ELF-1 (cell line): ENCODE results near the gene KCND2.

Source experiments
- DNase-seq: peaks from one replicate; pipeline ENCODE4 v3.0.0-alpha.2; 2016; ENCODE audit warnings: low read depth, low spot score

KCND2 gene

DNA sequence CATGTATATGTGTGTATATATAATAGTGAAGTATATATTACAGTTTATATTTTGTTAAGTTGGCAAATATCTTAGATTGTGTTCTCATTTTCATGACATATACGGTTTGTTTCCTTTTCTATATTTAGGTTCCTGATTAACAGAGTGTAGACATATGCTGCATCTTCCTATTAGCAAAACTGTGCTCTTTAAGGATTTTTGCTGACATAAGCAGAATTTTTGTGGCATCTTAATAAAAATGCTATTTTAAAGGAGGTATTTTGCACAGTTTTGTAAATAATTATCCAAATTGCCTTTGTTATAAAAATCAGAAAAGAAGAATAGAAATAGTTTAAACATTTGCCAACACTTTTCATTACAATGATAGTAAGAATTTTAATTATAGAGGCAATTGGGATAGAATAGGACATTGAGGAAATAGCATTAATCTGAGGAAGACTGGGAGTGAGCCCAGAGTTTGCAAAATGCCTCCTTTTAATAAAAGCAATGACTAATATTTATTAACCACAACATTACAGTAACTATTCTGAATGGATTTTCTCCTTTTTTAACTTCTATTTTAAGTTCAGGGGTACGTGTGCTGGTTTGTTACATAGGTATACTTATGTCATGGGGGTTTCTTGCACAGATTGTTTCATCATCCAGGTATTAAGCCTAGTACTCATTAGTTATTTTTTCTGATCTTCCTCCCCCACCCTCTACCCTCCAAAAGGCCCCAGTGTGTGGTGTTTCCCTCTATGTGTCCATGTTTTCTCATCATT lies 38.2 kb downstream of the KCND2 start:
- DNase-seq, result no peak

DNA sequence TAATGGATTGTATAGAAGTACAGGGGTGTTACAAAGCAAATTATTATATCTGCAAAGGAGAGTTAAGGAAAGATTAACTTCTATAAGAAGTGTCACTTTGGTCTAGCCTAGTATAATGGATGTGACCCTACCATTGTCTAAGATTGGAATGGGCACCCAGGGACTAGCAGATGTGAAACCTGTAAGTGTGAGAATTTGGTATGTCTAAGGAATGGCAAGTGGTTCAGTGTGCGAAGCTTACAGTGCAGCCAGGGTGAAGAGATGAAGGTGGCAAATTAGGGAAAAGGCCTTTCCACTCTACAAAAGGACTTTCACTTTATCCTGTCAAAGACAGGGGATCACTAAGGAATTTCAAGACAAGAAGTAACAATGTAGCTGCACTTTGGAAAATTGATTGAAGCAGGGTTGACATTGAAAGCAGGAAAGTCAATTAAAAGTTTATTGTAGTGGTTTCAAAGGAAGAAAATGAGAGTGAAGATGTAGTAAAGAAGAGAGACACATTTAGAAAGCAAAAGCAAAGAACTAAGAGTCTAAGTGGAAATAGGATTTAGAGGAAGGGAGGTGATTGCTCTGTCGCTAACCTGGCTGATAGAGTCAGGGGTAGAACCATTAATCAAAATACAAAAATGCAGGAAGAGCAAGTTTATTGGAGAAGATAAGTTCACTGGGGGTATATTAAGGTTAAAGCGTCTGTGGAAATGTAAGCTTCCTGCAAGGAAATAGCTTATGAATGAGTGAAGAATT lies 47.4 kb downstream of the KCND2 start:
- no peak for DNase-seq

DNA sequence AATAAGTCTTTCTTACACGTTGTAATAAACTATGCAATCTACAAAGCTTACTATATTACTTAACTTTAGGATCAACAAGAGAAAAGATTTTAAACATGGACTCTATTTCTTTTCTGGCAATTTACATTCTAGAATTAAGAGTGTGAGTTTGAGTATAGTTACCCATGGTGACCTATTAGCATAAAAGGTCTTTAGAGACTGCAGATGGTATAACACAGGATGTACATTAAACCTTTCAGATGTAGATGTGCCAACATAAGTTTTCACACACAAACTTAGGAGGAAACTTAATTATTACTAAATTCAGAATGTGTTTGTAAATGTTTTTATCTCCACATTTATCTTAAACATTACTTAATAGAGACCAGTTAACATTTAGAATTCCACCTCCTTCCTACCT lies 54.1 kb downstream of the KCND2 start:
- no peak for DNase-seq

DNA sequence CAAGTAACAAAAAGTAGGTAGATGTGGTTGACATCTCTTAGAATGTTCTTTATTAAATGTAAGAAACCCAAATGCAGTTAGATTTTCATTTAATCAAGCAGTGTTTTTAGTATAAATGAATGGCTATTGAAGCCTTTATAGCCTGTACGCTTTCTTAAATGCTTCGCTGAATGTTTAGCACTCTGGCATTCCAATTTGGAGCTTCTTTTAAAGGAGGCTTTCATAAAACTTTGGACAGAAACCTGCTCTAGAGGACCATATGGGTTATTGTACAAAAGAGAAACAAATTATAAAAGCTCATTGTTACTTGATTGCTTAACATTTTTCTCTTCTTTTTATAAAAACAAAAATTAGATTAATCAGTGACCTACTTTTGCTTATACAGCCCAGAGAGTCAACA lies 59.5 kb downstream of the KCND2 start:
- DNase-seq, result no peak

DNA sequence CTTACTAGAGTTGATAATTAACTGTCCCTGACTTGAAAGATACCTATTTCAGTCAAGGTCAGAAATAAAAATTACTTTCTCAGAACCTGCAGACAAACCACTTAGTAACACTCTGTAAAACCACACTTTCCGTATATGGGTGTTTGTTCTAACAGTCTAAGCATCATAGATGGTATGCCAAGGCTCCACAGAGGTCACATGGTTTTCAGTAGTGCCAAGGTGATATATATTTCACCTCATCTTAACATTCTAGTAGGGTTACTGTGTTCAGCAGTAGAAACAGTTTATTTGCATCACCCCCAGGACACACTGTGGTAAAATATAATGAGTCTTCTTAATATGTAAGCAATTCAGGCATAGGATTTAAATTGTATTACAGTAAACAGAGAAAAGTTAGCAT lies 61.5 kb downstream of the KCND2 start:
- no peak for DNase-seq

DNA sequence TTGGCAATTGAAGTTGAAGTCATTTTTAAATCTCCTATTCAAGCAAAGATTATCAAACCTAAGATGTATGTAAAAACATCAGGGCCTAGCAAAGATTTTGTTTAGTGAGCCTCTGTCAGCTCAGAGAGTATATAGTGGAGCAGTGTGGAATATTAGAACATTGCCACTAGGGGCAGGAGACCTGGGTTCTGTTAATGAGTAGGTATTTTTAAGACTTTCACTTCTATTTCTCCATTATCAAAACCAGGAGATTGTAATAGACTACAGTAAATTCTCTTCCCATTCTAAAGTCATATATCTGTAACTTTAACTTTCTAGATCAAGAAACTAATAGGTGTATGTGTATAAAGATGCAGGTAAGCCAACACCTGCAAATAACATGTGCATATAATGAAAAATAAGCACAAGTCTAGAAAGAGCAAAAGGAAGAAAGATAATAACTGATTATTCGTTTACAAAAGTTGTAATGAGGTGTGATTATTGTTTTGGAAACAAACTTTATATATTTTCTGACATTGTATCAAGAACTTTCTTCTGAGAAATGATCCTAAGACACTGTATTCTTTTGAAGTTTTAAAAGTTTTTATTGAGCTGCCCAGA lies 64.4 kb downstream of the KCND2 start:
- DNase-seq, result no peak

DNA sequence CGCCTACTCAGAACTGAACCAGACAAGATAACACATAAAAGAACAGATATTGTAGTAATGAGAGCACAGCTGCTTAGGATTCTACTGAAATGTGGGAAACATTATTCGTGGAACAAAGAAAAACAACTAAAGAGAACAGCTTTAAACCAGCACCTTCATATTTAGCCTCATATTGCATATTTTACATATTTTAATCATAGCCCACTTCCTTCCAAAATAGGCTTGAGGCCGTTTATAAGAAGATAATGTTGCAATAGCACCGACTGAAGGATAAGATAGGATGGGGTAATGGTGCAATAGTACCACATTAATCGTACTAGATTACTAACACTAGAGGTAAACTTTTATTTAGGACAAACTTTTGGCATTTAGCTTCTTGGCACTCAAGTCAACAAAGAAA lies 71.3 kb downstream of the KCND2 start:
- DNase-seq, result no peak

DNA sequence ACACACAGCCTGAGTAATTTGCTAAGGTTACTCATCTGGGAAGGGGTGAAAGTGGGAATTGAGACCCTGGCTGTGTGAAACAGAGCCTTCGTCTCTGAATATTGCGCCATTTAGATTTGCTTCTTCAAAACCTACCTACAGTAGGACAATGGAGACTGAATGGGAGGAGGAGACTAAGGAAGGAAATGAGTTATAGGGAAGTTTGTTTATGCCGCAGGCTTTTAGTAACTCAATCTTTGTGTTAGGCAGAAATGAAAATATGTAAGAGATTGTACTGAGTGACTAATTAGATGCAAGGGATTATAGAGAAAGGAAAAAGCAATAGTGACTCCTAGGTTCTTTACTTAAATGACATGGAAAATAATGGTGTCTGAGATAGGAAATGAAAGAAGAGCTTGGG lies 80.2 kb downstream of the KCND2 start:
- no peak for DNase-seq

DNA sequence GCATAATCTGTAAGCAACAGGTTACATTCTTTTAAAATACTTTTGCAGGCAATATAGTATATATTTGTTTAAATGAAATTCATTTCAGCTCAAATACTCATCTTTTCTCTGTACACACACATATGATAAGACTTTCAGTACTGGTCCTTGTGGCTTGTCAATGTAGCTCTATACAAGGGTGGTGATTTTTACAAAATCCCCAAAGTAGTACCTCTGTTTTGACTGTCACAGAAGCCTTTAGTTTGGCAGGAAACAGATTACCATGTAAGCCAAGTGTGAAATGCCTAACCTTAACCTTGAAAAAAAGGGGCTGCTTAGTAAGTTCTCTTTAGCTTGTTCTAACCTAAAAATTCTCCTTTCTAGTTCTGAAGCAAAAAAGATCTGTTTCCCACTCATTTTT lies 87.9 kb downstream of the KCND2 start:
- DNase-seq, result no peak

DNA sequence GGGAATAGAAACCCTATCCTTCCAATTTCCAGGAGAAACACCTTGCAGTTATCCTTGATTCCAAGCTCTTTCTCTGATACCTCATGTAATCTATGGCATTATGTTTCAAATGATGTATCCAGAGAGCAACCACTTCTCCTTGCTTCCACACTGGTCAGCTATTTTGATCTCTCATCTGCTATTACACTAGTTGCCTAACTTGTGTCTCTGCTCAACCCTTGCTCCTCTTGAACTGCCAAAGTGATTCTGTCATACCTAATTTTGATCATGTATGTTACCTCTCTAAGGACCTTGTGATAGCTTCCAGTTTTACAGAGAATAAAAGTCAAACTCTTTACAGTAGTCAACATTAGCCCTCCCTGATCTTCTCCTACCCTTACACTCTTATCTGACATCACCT lies 90.4 kb downstream of the KCND2 start:
- DNase-seq, result no peak

DNA sequence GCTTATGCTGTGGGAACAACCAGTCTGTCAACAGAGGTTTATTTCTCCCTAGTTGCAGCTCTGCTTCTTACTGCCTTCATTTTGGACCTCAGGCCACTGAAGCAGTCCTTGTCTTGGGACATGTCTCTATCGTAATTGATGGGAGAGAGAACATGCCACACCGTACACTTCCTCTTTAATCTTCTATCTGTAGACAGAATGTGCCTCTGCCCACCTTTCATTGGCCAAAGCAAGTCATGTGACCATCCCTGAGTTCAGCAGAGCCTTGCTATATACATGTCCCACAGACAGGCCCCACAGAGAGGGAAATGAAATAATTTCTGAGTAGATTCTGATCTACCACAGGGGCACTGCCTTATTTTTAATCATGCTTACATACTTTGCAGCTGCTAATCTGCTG lies 98.0 kb downstream of the KCND2 start:
- DNase-seq, result no peak

DNA sequence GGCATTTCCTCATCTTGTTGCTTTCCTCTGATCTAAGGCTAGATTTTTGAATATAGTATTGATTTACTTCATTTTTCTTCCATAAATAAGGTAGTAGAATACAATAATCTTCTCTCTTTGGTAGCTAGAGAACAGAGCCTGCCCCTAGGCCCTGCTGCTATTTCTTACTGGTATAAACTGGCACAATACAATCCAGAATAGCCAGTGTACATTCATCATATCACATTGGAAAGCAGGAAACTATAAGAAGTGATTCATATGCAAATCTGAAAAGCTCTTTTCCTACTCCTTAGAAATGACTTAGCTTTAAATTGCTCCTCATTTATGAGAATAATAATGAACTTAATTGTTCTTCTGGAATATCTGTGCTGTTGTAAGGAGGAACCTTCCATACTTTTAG lies 100.2 kb downstream of the KCND2 start:
- DNase-seq, result no peak

DNA sequence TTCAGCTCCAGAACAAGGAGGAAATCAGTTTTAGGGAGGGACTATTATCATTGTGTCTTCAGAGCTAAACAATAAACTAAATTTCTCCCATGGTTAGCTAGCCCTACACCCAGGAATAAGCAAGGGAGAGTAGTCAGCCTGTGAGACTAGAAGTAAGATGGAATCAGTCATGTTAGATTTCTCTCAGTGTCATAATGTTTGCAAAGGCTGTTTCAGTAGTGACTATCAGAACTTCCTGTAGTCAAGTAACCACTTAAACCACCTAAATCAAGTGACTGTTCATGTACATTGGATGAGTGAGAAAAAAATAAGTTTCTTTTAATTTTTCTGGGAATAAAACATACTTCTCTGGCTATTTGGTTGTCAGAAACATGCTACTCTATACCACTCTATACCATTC lies 121.6 kb downstream of the KCND2 start:
- no peak for DNase-seq

DNA sequence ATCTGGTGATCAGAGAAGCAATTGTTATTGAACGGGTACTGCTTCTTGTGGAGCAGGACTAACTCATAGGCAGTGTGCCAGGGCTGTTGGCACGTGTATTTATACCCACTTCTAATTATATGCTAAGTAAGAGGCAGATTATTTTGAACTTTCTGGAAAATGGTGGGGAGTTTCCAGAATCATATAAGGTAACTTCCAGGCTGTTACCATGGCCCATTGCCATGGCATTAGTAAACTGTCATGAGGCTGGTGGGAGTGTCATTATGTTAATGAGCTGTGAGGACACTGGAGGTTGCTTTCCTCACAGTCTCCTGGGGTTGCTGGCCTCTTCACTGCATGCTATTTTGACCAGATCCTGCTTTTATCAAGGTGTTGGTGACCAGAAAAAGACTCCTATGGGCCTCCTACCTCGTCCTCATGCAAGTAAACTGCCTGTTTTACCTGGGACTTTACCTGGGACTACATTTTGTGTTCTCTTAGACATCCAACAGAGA lies 122.6 kb downstream of the KCND2 start:
- DNase-seq, result no peak

DNA sequence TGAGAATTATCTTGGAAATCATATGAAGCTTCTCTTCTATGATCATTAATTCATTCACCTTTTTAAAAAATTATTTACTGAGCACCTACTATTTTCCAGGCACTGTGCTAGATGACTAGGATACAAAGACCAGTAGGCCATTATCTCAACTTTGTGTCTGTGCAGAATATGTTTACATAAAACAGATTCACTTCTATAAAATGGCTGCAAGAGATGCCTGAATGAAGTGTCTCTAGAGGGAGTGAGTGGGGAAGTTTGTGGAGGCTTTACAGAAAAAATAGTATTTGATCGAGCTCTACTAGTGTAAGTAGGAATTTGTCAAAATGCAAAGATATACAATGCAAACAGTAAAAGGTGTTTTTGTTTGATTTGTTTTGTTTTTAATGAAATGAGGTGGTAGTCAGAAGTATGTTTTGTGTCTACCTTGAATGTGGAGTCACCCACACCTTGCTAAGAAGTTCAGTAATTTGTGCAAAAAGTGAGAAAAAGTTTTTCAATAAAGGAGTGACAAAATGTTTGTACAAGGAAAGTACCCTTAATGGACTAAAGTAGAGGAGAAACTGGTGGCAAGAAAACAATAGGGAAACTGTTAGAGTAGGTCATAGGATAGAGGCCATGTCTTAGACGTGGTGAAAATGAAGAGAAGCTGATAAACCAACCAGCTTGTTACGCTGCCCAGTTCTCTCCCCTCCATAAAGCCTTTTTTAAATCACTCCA lies 125.5 kb downstream of the KCND2 start:
- DNase-seq, result no peak

DNA sequence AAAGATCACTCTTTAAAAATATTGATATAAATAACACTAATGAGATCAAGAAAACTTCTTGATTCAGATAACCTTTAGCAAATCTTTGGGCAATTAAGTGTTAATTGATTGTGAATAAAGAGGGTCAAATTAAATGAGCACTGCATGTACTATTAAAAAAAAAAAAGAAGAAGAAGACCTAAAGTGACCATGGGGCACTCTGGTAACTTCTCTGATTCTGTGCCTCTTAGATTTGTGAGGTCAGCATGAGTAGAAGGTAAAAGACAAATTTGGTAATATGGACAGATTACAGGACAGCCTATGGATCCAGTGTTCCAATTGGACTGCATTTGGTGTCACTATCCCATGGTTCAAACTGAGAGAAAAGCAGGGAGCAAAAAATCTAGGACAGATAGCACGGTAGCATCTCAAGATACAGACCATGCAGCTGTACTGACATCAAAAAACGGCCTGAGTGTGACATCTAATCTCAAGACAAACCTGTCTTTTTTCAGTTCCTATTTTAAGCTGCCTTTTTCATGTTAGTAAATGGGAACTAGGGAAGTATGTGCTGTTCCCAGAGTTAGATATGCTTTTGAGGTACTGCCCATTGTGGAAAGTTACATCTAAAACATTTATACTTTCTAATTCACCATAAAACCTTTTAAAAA lies 128.0 kb downstream of the KCND2 start:
- no peak for DNase-seq

DNA sequence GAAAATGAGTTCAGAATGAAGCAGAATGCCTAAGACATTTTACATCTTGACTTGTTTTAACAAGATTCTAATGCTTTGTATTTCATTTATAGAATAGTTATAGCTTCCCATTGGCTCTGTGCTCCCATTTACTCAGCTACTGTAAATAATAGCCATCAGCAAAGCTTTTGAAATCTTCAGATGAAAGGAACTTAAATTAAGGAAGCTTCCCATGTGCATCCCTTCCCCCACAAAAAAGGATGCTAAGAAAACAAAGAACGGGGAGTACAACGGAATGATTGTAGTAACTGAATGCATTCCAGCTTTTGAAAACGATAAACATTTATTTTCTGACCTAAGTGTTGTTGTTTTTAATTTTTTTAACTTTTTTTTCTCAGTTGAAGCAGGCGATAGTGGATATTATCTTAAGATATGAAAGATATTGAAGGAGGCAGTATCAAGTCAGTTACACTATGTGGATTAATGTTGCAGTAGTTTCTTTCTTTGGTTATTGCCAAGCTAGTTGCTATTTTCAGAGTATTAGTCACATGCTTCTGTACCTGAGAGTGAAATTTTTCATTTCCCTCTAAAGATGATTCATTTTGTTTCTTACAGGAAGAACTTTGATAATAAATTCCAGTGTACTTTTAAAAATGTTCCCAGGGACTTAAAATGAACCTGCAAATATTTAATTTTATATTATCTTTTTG lies 129.2 kb downstream of the KCND2 start:
- no peak for DNase-seq

DNA sequence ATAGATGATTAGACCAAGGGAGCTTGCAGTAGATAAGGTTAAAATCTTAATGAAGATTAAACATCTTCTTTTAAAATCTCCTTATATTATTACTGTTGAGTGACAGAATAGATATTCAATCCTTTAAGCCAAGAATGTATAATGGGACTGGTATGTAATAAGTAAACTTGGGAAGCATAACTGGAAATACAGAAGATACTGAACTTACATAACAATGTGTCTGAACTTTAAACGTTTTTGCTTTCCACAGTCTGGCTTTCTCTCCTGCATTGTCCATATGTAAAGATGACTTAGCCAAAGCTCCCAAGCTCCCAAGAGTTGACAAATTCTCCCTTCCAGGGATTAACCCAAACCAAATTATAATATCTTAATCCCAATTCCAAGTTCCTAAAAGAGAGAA lies 129.8 kb downstream of the KCND2 start:
- no peak for DNase-seq

DNA sequence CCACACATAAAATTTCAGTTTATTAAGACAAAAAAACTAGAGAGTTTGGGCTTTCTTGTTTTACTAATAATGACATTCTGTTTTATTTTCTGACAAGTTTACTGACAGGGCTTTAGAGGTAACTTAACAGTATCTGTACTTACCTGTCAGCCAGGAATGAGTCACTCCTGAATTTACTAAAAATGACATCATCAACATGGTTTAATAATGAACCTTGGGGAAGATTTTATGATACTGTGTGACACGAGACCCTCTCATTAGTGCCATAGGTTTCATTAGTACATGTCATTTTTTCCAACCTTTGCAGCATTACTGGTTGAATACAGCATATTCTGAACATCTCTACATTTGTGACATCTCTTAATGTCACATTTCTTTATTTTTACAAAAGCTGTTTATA lies 131.1 kb downstream of the KCND2 start:
- DNase-seq, result no peak

DNA sequence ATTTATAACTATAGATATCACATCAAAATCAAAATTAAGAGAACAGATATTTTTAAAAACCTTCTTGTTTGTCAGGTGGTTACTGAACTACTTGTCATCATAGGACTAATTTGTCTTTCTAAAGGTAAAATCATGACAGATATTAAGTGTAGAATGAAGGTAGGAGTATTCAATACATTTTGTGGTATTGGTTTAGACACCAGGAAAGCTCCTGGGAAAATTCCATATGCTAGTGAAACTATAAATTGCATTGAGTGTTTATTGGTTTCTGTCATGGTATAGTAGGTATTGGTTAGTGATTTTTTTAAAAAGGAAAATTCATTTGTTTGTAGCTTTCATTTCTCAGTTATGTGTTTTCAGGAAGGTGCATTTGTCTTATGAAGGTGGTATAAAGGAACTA lies 132.7 kb downstream of the KCND2 start:
- DNase-seq, result no peak

DNA sequence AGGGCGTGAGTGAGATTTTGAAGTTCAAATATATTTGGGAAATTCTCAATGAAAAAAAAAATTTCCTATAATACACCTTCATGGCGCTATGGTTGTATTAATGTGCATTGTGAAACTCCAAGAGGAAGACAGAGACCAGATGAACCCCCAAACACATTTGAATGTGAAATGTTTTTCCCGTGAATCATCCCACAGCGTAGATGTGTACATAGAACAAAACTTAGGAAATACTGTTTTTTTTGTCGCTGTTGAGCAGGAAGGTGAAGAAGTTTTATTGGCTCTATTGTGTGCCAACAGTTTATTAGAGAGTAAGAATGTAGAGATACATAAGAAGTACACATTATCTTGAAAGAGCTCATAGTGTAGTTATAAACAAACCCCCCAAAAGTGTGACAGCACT lies 134.0 kb downstream of the KCND2 start:
- DNase-seq, result no peak
